Colonic mucosa (tissue), 4 donors: ENCODE data around the gene SLC1A1. TPM values are rescaled to one million over a fixed set of nuclear protein-coding genes. Genes with fewer than 3 reads are reported as not detected.

ENCODE experiments used
- DNase-seq: peaks from one replicate; pipeline ENCODE4 v3.0.0-alpha.2; 2020
- H3K27ac ChIP-seq: fragments of 200-600 bp; one replicate; pipeline ENCODE4 v1.8.0; 2021
- H3K27me3 ChIP-seq: fragments of 200-600 bp; one replicate; pipeline ENCODE4 v1.8.0; 2021
- H3K36me3 ChIP-seq: fragments of 200-600 bp; one replicate; pipeline ENCODE4 v1.8.0; 2021
- H3K4me1 ChIP-seq: fragments of 200-600 bp; one replicate; pipeline ENCODE4 v1.8.0; 2021; ENCODE audit warnings: mild to moderate bottlenecking
- H3K4me3 ChIP-seq: fragments of 200-600 bp; one replicate; pipeline ENCODE4 v1.8.0; 2021
- H3K9ac ChIP-seq, 2 donors: one replicate each; pipeline ENCODE4 v1.7.0; 2013; ENCODE audit warnings: control low read depth in 2 of 2, low read depth in 2 of 2, low read length in 2 of 2
- H3K9me3 ChIP-seq: fragments of 200-600 bp; one replicate; pipeline ENCODE4 v1.8.0; 2021
- CTCF ChIP-seq: fragments of 200-600 bp; IDR thresholded peaks from one replicate; pipeline ENCODE4 v1.8.0; 2022; ENCODE audit warnings: antibody characterized with exemption, mild to moderate bottlenecking
- intact Hi-C: fragments of 100-400 bp; cut with DNase I; formaldehyde crosslinking; loops from one replicate; pipeline ENCODE4 v1.14.1; 2022
- total RNA-seq, 2 donors: library from RNA; stranded (reverse); fragmentation: NEBNext Ultra II Directional in 1 of 2; extraction: Animal tissue kit (Norgen Biotek cat#: 25700) in 1 of 2; gene quantifications; one replicate each; pipeline ENCODE4 v1.2.1, GENCODE V29; 2021
- donor health status: healthy.
- donor health status: DM: no; HTN: no; CAD: no.
- donor health status: DM: no; HTN: no; CAD: no.

The SLC1A1 gene
- total RNA-seq, 2 donors from 2014 or later, result 9.1 to 25.0 TPM

GRCh38 chr9:4614627-4615026 is 124.4 kb downstream of the SLC1A1 start:
- Histone ChIP-seq H3K36me3 (no peaks in the 10 kb centered on the region), H3K27me3 (no peaks in the 10 kb centered on the region), H3K27ac (no peak overlapping the region), H3K4me1 (no peaks in the 10 kb centered on the region), H3K9ac (no peak overlapping the region), H3K4me3 (no peak overlapping the region), H3K9me3 (no peaks in the 10 kb centered on the region)
- no peak for DNase-seq
- TF ChIP-seq CTCF, result no peak
- intact Hi-C loops, result no loop called here

DNA sequence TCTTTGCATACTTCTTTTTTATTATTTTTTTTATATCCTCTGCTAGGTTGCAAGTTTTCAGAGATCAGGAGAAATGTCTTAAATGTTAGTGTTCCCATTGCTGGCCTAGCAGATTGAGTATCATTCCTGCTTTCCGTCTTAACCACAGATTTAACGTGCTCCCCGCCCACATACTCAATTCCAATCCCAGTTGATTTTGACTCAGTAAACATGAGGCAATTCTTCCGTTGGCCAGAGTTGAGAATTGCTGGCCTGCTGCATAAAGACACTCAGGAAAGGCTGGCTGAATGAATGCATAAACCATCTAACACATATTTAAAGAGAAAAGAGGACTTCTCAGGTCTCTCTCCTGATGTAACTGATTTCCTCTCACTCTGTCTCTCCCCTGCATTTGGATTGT is 125.0 kb downstream of the SLC1A1 start:
- intact Hi-C loops, result no loop called here
- no peak overlapping the region for H3K9ac ChIP-seq
- no peaks in the 10 kb centered on the region for H3K9me3 ChIP-seq
- no peak for DNase-seq
- no peak overlapping the region for H3K4me3 ChIP-seq
- no peaks in the 10 kb centered on the region for H3K36me3 ChIP-seq
- no peak for TF ChIP-seq CTCF
- no peaks in the 10 kb centered on the region for H3K4me1 ChIP-seq
- H3K27me3 ChIP-seq, result no peaks in the 10 kb centered on the region
- H3K27ac ChIP-seq, result no peak overlapping the region

- no peak overlapping the region for H3K27ac ChIP-seq
- no peaks in the 10 kb centered on the region for H3K36me3 ChIP-seq
- no peak for TF ChIP-seq CTCF
- intact Hi-C loops, result no loop called here
- no peak overlapping the region for H3K4me3 ChIP-seq
- no peak for DNase-seq
- H3K4me1 ChIP-seq, result no peaks in the 10 kb centered on the region
- H3K9me3 ChIP-seq, result no peaks in the 10 kb centered on the region
- no peaks in the 10 kb centered on the region for H3K27me3 ChIP-seq
- H3K9ac ChIP-seq, result no peak overlapping the region
Measured at GRCh38 chr9:4615778-4616177, 125.5 kb downstream of the SLC1A1 start.

- Histone ChIP-seq H3K36me3 (no peaks in the 10 kb centered on the region), H3K9me3 (no peaks in the 10 kb centered on the region), H3K4me3 (no peak overlapping the region), H3K27ac (no peak overlapping the region), H3K27me3 (no peaks in the 10 kb centered on the region), H3K9ac (no peak overlapping the region), H3K4me1 (no peaks in the 10 kb centered on the region)
- no peak for TF ChIP-seq CTCF
- intact Hi-C loops, result no loop called here
- DNase-seq, result no peak
Measured at GRCh38 chr9:4617752-4618151, 127.5 kb downstream of the SLC1A1 start.

DNA sequence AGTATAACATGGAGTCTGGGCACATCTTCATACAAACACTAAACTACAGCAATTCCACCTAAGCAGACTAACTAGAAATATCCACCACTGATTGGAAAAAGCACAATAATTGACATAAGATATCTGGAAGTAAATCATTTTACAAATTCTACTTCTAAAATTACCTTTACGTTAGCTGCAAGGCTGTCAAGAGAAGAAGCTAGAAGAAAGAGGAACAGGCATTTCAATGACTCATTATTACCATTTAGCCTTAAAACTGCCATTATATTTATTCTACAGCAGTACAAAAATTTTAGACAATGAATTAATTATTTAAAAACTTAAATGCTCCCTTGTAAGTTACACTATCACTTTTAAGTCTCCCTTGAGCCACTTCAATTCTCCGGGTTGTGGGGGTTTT is 128.4 kb downstream of the SLC1A1 start:
- DNase-seq, result no peak
- Histone ChIP-seq H3K9ac (no peak overlapping the region), H3K4me3 (no peak overlapping the region), H3K27me3 (no peaks in the 10 kb centered on the region), H3K4me1 (no peaks in the 10 kb centered on the region), H3K27ac (no peak overlapping the region), H3K9me3 (no peaks in the 10 kb centered on the region), H3K36me3 (no peaks in the 10 kb centered on the region)
- intact Hi-C loops, result no loop called here
- TF ChIP-seq CTCF, result no peak
